Smooth muscle cell (in vitro differentiated cells): ENCODE measurements around the gene SLC15A1. TPM values are rescaled to one million over a fixed set of nuclear protein-coding genes. Genes with fewer than 3 reads are reported as not detected.

Experiments
- DNase-seq: peaks from one replicate; lab custom pipeline; 2025; ENCODE audit not compliant: unreplicated experiment; lab: John Stamatoyannopoulos, UW
- H2AFZ ChIP-seq: fragments of 200-600 bp; sonication (generic); 2 replicates; pipeline ENCODE4 v1.6.0; 2016; ENCODE audit warnings: antibody characterized with exemption, low read depth, mild to moderate bottlenecking
- H3F3A ChIP-seq: fragments of 200-600 bp; sonication (generic); 2 replicates; pipeline ENCODE4 v1.6.0; 2017; ENCODE audit warnings: antibody characterized with exemption, low read depth
- H3K27ac ChIP-seq: fragments of 200-600 bp; sonication (generic); 2 replicates; pipeline ENCODE4 v1.5.1; 2016; ENCODE audit warnings: low read depth, mild to moderate bottlenecking
- H3K27me3 ChIP-seq: fragments of 200-600 bp; sonication (generic); 2 replicates; pipeline ENCODE4 v1.6.1; 2016; ENCODE audit warnings: low read depth, mild to moderate bottlenecking
- H3K36me3 ChIP-seq: fragments of 200-600 bp; sonication (generic); 2 replicates; pipeline ENCODE4 v1.5.1; 2016; ENCODE audit warnings: low read depth
- H3K4me1 ChIP-seq: fragments of 200-600 bp; sonication (generic); 2 replicates; pipeline ENCODE4 v1.5.1; 2016; ENCODE audit warnings: low read depth
- H3K4me2 ChIP-seq: fragments of 200-600 bp; sonication (generic); 2 replicates; pipeline ENCODE4 v1.6.0; 2016; ENCODE audit warnings: mild to moderate bottlenecking
- H3K4me3 ChIP-seq: fragments of 200-600 bp; sonication (generic); 2 replicates; pipeline ENCODE4 v1.5.1; 2016; ENCODE audit warnings: mild to moderate bottlenecking
- H3K79me2 ChIP-seq: fragments of 200-600 bp; sonication (generic); 2 replicates; pipeline ENCODE4 v1.6.0; 2016; ENCODE audit warnings: low read depth, mild to moderate bottlenecking
- H3K9ac ChIP-seq: fragments of 200-600 bp; sonication (generic); 2 replicates; pipeline ENCODE4 v1.6.0; 2016; ENCODE audit warnings: low read depth
- H3K9me3 ChIP-seq: fragments of 200-600 bp; sonication (generic); replicated peaks from 2 replicates; pipeline ENCODE4 v1.5.1; 2016; ENCODE audit warnings: low read depth
- H4K20me1 ChIP-seq: fragments of 200-600 bp; sonication (generic); 2 replicates; pipeline ENCODE4 v1.6.0; 2016; ENCODE audit warnings: low read depth
- WGBS: methylation state at CpG from one replicate; pipeline ENCODE4 v1.1.7; 2016; ENCODE audit warnings: low lambda C conversion rate; 5-methylcytosine and 5-hydroxymethylcytosine counted together
- polyA plus RNA-seq: library from polyadenylated mRNA; unstranded; fragments of >200 nt; fragmentation: Nextera tagmentation; extraction: Ambion mirVana; gene quantifications from 2 replicates; pipeline ENCODE4 v1.2.1, GENCODE V29; 2016
- total RNA-seq: library from RNA; depleted of rRNA; stranded (reverse); fragments of >200 nt; gene quantifications from 2 replicates; pipeline ENCODE4 v1.2.3, GENCODE V29; 2014
- TF ChIP-seq, protein P1 (sequence below): fragments of 200-600 bp; sonication (generic); IDR thresholded peaks from 2 replicates; pipeline ENCODE4 v1.5.1; 2017; ENCODE audit warnings: borderline replicate concordance, mild to moderate bottlenecking, antibody characterized with exemption; ENCODE audit not compliant: insufficient read depth, poor library complexity, severe bottlenecking

The SLC15A1 gene
- total and polyA plus RNA-seq, 2 experiments from 2014 or later: 0.13 to 0.31 TPM

DNA sequence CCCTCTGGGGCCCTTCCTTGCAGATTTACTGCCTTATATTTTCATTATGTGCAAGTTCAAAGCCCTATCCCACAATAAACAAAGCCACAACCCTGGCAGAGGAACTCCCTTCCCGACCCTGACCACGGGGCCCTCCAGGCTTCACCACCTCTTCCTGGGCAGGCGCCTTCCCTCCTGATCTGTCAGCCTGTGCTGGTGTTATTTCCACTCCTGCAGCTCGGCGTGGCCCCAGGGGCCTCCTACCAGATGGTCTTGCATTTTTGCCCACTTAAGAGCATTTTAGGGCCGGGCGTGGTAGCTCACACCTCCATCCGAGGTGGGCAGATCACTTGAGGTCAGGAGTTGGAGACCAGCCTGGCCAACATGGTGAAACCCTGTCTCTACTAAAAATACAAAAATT is 22.8 kb downstream of the SLC15A1 start:
- H3K4me2 ChIP-seq: no peak overlapping the region
- H3K27ac ChIP-seq: no peak overlapping the region
- no peaks in the 10 kb centered on the region for H3F3A ChIP-seq
- TF ChIP-seq, protein P1, sequence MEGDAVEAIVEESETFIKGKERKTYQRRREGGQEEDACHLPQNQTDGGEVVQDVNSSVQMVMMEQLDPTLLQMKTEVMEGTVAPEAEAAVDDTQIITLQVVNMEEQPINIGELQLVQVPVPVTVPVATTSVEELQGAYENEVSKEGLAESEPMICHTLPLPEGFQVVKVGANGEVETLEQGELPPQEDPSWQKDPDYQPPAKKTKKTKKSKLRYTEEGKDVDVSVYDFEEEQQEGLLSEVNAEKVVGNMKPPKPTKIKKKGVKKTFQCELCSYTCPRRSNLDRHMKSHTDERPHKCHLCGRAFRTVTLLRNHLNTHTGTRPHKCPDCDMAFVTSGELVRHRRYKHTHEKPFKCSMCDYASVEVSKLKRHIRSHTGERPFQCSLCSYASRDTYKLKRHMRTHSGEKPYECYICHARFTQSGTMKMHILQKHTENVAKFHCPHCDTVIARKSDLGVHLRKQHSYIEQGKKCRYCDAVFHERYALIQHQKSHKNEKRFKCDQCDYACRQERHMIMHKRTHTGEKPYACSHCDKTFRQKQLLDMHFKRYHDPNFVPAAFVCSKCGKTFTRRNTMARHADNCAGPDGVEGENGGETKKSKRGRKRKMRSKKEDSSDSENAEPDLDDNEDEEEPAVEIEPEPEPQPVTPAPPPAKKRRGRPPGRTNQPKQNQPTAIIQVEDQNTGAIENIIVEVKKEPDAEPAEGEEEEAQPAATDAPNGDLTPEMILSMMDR: no peak
- H3K9ac ChIP-seq: no peak overlapping the region
- no peaks in the 10 kb centered on the region for H4K20me1 ChIP-seq
- DNase-seq: no peak
- H3K9me3 ChIP-seq: no peaks in the 10 kb centered on the region
- H3K27me3 ChIP-seq: no peaks in the 10 kb centered on the region
- 89% methylated on average over 8 of the region's 8 CpGs for WGBS
- H3K4me1 ChIP-seq: no peaks in the 10 kb centered on the region
- no peaks in the 10 kb centered on the region for H3K36me3 ChIP-seq
- no peaks in the 10 kb centered on the region for H3K79me2 ChIP-seq
- H3K4me3 ChIP-seq: no peak overlapping the region
- H2AFZ ChIP-seq: no peak overlapping the region

DNA sequence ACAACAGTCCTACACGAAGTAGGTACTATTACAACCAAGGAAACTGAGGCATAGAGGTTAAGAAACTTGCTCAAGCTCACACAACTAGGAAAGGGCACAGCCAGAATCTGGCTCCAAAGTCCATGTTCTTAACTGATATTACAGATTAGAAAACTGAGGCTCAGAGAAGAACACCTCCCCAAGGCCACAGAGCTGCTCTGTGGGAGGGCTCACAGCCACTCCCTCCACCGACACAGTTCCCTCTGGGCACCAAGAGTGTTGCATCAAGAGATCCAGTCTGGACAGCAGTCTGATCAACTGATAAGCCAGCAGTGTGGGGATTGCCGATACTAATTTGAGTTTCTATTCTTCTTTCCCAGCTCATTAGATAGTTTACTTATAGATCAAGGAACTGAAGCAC is 29.5 kb downstream of the SLC15A1 start:
- TF ChIP-seq, protein P1: no peak
- no peaks in the 10 kb centered on the region for H3K27me3 ChIP-seq
- H3K4me3 ChIP-seq: no peak overlapping the region
- WGBS: 81% methylated on average over 3 of the region's 3 CpGs
- H3F3A ChIP-seq: no peaks in the 10 kb centered on the region
- H3K36me3 ChIP-seq: no peaks in the 10 kb centered on the region
- no peak overlapping the region for H2AFZ ChIP-seq
- H3K9me3 ChIP-seq: no peaks in the 10 kb centered on the region
- no peak overlapping the region for H3K27ac ChIP-seq
- H3K79me2 ChIP-seq: no peaks in the 10 kb centered on the region
- H4K20me1 ChIP-seq: no peaks in the 10 kb centered on the region
- DNase-seq: no peak
- H3K9ac ChIP-seq: no peak overlapping the region
- no peaks in the 10 kb centered on the region for H3K4me1 ChIP-seq
- H3K4me2 ChIP-seq: no peak overlapping the region

DNA sequence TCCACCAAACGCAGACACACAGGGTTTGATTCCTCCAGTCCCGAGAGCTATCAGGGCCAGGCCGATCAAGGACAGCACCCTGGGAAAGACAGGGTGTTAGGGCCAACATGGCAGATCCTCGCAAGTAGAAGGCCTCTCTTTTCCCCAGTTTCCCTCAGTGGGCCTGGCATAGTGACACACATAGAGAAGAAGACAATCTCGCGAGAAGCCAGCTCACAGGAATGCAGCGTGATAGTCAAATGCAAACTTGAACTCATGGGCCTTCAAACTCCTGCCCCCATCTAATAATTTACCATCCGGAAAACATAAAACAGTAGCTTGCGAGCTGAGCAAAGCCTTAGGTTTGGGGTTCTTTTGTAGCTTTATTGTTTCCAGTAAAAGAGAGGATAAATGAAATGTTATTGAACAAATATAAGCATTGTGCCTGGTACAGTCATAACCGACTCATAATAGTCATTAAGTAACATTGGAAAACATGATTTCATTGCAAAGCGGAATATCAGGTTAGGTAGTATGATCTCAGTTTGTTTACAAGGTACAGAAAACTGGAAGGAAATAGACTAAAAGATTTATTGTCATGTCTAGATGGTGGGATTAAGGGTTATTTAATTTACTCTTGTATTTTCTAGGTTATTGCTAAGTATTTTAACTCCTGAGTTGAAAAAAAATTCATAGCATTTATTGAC is 30.5 kb downstream of the SLC15A1 start:
- H3K27me3 ChIP-seq: no peaks in the 10 kb centered on the region
- no peak overlapping the region for H3K4me2 ChIP-seq
- DNase-seq: no peak
- no peak overlapping the region for H2AFZ ChIP-seq
- WGBS: 91% methylated on average over 11 of the region's 11 CpGs
- no peaks in the 10 kb centered on the region for H3K4me1 ChIP-seq
- H3K4me3 ChIP-seq: no peak overlapping the region
- H3K9ac ChIP-seq: no peak overlapping the region
- no peak overlapping the region for H3K27ac ChIP-seq
- H3K79me2 ChIP-seq: no peaks in the 10 kb centered on the region
- no peaks in the 10 kb centered on the region for H4K20me1 ChIP-seq
- H3F3A ChIP-seq: no peaks in the 10 kb centered on the region
- no peaks in the 10 kb centered on the region for H3K9me3 ChIP-seq
- TF ChIP-seq, protein P1: no peak
- no peaks in the 10 kb centered on the region for H3K36me3 ChIP-seq
